Measurements from ENCODE around the gene LLGL1.

GRCh38 chr17:18253187-18253884 is 27.9 kb downstream of the LLGL1 start:
- TF ChIP-seq, protein P1, sequence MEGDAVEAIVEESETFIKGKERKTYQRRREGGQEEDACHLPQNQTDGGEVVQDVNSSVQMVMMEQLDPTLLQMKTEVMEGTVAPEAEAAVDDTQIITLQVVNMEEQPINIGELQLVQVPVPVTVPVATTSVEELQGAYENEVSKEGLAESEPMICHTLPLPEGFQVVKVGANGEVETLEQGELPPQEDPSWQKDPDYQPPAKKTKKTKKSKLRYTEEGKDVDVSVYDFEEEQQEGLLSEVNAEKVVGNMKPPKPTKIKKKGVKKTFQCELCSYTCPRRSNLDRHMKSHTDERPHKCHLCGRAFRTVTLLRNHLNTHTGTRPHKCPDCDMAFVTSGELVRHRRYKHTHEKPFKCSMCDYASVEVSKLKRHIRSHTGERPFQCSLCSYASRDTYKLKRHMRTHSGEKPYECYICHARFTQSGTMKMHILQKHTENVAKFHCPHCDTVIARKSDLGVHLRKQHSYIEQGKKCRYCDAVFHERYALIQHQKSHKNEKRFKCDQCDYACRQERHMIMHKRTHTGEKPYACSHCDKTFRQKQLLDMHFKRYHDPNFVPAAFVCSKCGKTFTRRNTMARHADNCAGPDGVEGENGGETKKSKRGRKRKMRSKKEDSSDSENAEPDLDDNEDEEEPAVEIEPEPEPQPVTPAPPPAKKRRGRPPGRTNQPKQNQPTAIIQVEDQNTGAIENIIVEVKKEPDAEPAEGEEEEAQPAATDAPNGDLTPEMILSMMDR (conservative IDR thresholded peaks at IDR 0.05; ENCODE audit: low read depth, low read length), result no peak
- TF ChIP-seq EZH2 (IDR thresholded peaks at IDR 0.05; ENCODE audit: low read length, unreplicated experiment) (no peak), EZH2phosphoT487 (IDR thresholded peaks at IDR 0.05; ENCODE audit: borderline replicate concordance, low read length) (no peak)
